Prostate gland (tissue), 2 donors: ENCODE measurements around the gene SLC25A40. TPM values are rescaled to one million over a fixed set of nuclear protein-coding genes. Genes with fewer than 3 reads are reported as not detected.
"Not testable (repeated sequence)": the region's sequence is repeated elsewhere in the genome, so short reads cannot be mapped to it uniquely, and the experiment has no call there.

Experiments
- DNase-seq: peaks from one replicate; pipeline ENCODE4 v3.0.0-alpha.2; 2019; ENCODE audit warnings: low spot score
- H3K27ac ChIP-seq, 2 donors: fragments of 200-600 bp; sonication (generic); 2 replicates each; pipeline ENCODE4 v1.5.1; 2017 to 2019
- H3K27me3 ChIP-seq: fragments of 200-600 bp; sonication (generic); replicated peaks from 2 replicates; pipeline ENCODE4 v1.5.1; 2019; ENCODE audit not compliant: insufficient read depth
- H3K36me3 ChIP-seq, 2 donors: fragments of 200-600 bp; sonication (generic); 1 replicate in 1 of 2; 2 replicates in 1 of 2; pipeline versions ENCODE4 v1.5.1 to v1.8.1; 2017 to 2019
- H3K4me1 ChIP-seq: fragments of 200-600 bp; sonication (generic); replicated peaks from 2 replicates; pipeline ENCODE4 v1.5.1; 2019
- H3K4me3 ChIP-seq, 2 donors: fragments of 200-600 bp; sonication (generic); 2 replicates each; pipeline ENCODE4 v1.5.1; 2017 to 2019
- H3K9me3 ChIP-seq: fragments of 200-600 bp; sonication (generic); 2 replicates; pipeline ENCODE4 v1.5.1; 2017
- POLR2A ChIP-seq: fragments of 450-650 bp; IDR thresholded peaks from one replicate; pipeline ENCODE4 v1.6.1; 2016; ENCODE audit warnings: antibody characterized with exemption, mild to moderate bottlenecking
- POLR2AphosphoS5 ChIP-seq: sonication (generic); formaldehyde crosslinking; IDR thresholded peaks from one replicate; pipeline ENCODE4 v1.6.1; 2017; ENCODE audit warnings: antibody characterized with exemption
- WGBS: methylation state at CpG from one replicate; pipeline ENCODE4 v1.1.5; 2018; 5-methylcytosine and 5-hydroxymethylcytosine counted together
- intact Hi-C: fragments of 100-400 bp; cut with DNase I; formaldehyde crosslinking; loops from one replicate; pipeline ENCODE4 v1.14.2; 2022
- total RNA-seq, 2 donors: library from RNA; depleted of rRNA; stranded (reverse); fragments of >200 nt; gene quantifications; one replicate each; pipeline ENCODE4 v1.1.0, GENCODE V29; 2016
- TF ChIP-seq, protein P1 (sequence below), 4 experiments: fragments of 200-600 bp in 2 of 4; fragments of 450-650 bp in 2 of 4; sonication (generic) in 2 of 4; IDR thresholded peaks; 1 replicate in 3 of 4; 2 replicates in 1 of 4; pipeline ENCODE4 v1.5.1; 2016 to 2019; ENCODE audit warnings: antibody characterized with exemption in 4 of 4, mild to moderate bottlenecking in 2 of 4, moderate library complexity in 2 of 4

The SLC25A40 gene
- total RNA-seq, 2 donors from 2014 or later = 19.5 to 33.9 TPM

GRCh38 chr7:87822056-87822455, 54.1 kb downstream of the SLC25A40 start:
- H3K27me3 ChIP-seq, H3K4me3 ChIP-seq, H3K36me3 ChIP-seq, H3K4me1 ChIP-seq, H3K9me3 ChIP-seq, intact Hi-C loops, DNase-seq, H3K27ac ChIP-seq: not testable (repeated sequence)
- 90% methylated on average over 3 of the region's 4 CpGs for WGBS

DNA sequence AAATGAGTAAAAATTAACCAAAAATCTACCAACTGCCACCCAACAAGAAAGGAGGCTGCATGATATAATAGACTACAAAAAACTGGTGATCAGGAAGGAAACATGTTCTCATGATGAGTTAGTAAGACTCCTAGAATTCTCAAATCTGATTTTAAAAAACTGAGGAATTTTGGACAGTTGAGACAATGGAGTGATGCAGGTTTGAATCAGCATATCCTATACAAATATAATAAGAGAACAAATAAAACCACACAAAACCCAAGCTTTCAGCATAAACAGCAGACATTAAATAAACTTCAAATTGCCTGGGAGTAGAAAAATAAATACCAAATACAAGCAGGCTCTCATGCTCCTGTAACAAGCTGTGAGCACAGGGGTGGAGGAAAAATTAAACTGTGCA, 57.8 kb downstream of the SLC25A40 start:
- Histone ChIP-seq H3K4me1 (no peaks in the 10 kb centered on the region), H3K27ac (no peak overlapping the region), H3K27me3 (no peaks in the 10 kb centered on the region), H3K36me3 (no peaks in the 10 kb centered on the region), H3K4me3 (no peak overlapping the region), H3K9me3 (no peaks in the 10 kb centered on the region)
- intact Hi-C loops = no loop called here
- TF ChIP-seq POLR2AphosphoS5 (no peak), POLR2A (no peak)
- TF ChIP-seq, protein P1, sequence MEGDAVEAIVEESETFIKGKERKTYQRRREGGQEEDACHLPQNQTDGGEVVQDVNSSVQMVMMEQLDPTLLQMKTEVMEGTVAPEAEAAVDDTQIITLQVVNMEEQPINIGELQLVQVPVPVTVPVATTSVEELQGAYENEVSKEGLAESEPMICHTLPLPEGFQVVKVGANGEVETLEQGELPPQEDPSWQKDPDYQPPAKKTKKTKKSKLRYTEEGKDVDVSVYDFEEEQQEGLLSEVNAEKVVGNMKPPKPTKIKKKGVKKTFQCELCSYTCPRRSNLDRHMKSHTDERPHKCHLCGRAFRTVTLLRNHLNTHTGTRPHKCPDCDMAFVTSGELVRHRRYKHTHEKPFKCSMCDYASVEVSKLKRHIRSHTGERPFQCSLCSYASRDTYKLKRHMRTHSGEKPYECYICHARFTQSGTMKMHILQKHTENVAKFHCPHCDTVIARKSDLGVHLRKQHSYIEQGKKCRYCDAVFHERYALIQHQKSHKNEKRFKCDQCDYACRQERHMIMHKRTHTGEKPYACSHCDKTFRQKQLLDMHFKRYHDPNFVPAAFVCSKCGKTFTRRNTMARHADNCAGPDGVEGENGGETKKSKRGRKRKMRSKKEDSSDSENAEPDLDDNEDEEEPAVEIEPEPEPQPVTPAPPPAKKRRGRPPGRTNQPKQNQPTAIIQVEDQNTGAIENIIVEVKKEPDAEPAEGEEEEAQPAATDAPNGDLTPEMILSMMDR (IDR thresholded peaks at IDR 0.05) = no peak
- DNase-seq = no peak

- Histone ChIP-seq H3K4me3 (no peak overlapping the region), H3K27me3 (no peaks in the 10 kb centered on the region), H3K9me3 (no peaks in the 10 kb centered on the region), H3K36me3 (no peaks in the 10 kb centered on the region), H3K27ac (no peak overlapping the region), H3K4me1 (no peaks in the 10 kb centered on the region)
- WGBS = 52% methylated on average over 1 of the region's 1 CpG
- intact Hi-C loops = no loop called here
- TF ChIP-seq POLR2AphosphoS5 = no peak
- no peak for TF ChIP-seq POLR2A
- TF ChIP-seq, protein P1 (IDR thresholded peaks at IDR 0.05) = no peak
- DNase-seq = no peak
These were observed 59.8 kb downstream of the SLC25A40 start for GRCh38 chr7:87816389-87816788.

DNA sequence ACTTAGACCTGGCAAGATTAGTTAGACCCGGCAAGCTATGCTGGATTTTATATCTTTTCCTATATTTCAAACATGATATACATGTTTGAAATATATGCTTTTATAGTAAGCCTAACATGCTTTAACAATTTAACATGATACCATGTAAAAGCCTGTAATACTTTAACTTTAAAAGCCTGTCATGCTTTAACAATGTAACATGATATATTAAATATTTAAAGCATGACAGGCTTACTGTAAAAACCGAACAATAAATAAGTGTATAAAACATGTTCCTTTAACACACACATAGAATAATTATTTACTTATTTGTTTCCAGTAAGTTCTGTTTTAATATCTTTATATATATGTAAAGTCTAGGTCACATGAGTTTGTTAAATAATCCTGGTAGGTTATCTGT, 65.4 kb downstream of the SLC25A40 start:
- TF ChIP-seq POLR2A (no peak), POLR2AphosphoS5 (no peak)
- TF ChIP-seq, protein P1 (IDR thresholded peaks at IDR 0.05) = no peak
- no peaks in the 10 kb centered on the region for H3K27me3 ChIP-seq
- H3K4me3 ChIP-seq = no peak overlapping the region
- intact Hi-C loops = no loop called here
- no peak for DNase-seq
- no peaks in the 10 kb centered on the region for H3K9me3 ChIP-seq
- H3K4me1 ChIP-seq = no peaks in the 10 kb centered on the region
- H3K27ac ChIP-seq = no peak overlapping the region
- H3K36me3 ChIP-seq = no peaks in the 10 kb centered on the region
- 37% methylated on average over 2 of the region's 2 CpGs for WGBS

- Histone ChIP-seq H3K27ac (no peak overlapping the region), H3K9me3 (no peaks in the 10 kb centered on the region), H3K4me3 (no peak overlapping the region), H3K36me3 (no peaks in the 10 kb centered on the region), H3K27me3 (no peaks in the 10 kb centered on the region), H3K4me1 (no peaks in the 10 kb centered on the region)
- intact Hi-C loops = no loop called here
- 39% methylated on average over 1 of the region's 1 CpG for WGBS
- TF ChIP-seq, protein P1 (IDR thresholded peaks at IDR 0.05) = no peak
- TF ChIP-seq POLR2A = no peak
- TF ChIP-seq POLR2AphosphoS5 = no peak
- DNase-seq = no peak
These were observed 66.0 kb downstream of the SLC25A40 start for GRCh38 chr7:87810130-87810529.

- Histone ChIP-seq H3K36me3 (no peaks in the 10 kb centered on the region), H3K4me3 (no peak overlapping the region), H3K27ac (no peak overlapping the region), H3K9me3 (no peaks in the 10 kb centered on the region), H3K27me3 (no peaks in the 10 kb centered on the region), H3K4me1 (no peaks in the 10 kb centered on the region)
- DNase-seq = no peak
- intact Hi-C loops = no loop called here
- TF ChIP-seq, protein P1 (IDR thresholded peaks at IDR 0.05) = no peak
- no peak for TF ChIP-seq POLR2A
These were observed 70.0 kb downstream of the SLC25A40 start for GRCh38 chr7:87806150-87806549.
